HS-27A (cell line): Measurements from ENCODE around the gene NPR2.

ENCODE experiments used
- DNase-seq: peaks from one replicate; pipeline ENCODE4 v3.0.0-alpha.2; 2012; ENCODE audit warnings: low read depth, missing footprints

NPR2 gene

DNA sequence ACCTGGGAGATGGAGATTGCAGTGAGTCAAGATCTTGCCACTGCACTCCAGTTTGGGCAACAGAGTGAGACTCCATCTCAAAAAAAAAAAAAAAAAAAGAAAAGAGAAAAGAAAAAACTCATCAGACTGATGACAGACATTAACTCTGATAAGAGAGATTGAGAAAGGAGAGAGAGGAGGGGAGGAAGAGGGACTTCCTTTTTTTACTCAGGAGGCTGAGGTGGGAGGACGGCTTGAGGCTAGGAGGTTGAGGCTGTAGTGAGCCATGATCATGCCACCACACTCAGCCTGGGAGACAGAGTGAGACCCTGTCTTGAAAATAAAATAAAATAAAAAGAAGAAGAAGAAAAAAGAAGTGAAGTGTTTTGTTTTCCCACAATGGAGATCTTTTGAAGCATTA is 27.6 kb upstream of the NPR2 start:
- no peak for DNase-seq

DNA sequence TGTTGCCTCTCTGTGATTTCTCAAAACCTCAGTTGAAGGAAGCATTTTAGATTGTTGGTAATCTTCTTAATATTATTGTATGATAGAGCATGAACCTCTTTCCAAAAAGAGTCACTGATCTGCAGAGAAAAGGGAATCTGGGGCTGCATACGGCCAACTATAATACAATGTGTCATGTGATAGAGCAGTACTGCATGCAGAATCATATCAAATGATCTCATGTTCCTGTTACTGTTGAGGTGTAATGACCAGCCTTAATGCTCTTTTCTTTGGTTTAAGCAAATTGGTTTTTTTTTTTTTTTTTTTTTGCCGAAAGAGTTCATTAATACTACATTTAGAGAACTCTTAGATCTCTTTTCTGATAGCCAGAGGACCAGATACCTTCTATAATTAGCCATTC is 24.4 kb upstream of the NPR2 start:
- no peak for DNase-seq

DNA sequence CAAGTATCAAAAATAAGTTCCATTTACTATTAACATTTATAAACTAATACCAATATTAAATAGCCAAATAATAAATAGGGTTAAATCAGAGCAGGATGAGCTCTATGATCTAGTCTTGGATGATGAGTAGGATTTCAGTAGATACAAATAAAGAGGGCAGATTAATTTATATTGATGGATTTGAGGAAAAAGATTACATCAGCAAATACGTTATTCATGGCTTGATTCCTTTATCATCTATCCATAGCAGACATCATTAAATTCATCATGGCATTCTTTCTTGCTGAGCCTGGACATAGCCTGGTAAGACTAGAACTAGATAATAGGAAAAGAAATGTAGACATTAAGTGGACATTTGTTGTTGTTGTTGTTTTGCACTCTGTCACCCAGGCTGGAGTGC is 23.9 kb upstream of the NPR2 start:
- no peak for DNase-seq

DNA sequence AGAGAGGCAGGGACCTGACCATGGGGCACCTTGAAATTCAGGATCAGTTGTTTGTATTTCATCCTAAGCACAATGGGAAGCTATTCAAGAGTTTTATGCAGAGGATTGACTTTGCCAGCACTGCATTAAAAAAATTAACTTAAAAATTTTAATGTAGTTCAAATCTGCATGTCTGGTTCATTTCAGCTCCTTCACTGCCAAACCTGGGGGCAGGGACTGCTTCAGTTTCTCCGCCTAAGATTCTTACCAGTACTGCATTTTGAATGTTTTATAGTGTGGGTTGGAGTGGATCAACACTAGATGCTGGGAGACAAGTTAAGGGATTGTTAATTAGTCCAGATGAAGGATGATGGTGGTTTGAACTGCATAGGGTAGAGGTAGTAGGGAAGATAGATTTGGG is 21.6 kb upstream of the NPR2 start:
- DNase-seq: no peak

DNA sequence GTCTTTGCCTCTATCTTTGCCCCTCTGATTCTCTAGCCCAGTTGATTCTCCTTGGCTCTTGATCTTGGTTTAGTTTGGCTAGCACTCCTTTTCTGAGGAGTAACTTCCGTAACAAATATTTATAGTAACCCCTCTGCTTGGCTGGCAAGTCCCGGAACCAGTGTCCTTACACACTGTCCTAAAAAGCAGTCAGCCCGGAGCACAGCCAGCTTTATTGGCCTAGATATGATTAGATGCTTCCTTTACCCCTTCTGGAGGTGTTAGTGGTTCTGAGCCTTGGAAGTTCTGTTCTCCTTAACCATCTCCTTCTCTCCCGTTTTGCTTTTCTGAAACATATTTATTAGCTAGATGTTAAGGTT is 20.3 kb upstream of the NPR2 start:
- no peak for DNase-seq

DNA sequence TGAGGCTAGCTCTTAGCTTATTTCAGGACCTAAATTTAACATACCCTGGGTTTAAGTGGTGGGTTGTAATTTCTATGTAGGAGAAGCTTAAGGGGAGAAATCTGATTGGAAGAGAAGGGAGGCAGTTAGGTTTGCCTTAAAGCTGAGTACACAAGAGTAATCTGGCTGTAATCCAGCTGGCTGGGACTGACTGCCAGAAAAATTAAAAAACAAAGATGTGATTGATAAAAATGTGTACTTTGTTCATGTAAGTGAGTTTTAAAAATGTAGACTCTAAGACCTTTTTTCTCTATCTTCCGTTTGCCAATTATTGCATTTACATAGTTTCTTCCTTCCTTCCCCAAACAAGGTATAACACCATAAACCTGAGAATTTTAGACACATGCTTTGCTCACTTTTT is 19.9 kb upstream of the NPR2 start:
- DNase-seq: no peak

DNA sequence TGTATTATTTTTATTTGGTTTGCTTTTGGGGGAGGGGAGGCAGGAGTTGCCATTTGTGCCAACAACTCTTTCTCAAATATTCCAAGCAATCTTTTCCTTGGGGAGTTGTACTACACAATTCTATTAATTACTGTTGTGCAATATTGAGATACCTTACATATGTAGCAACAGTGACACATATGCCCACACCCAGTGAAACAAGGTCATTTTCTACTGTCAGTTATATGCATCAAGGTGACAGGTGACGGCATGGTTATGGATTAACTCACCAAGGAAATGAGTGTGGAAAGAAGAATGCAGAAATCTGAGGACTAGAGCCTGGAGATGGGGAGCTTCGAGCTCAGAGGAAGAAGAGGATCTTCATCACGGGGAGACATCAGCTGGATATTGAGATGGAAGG is 19.4 kb upstream of the NPR2 start:
- no peak for DNase-seq

DNA sequence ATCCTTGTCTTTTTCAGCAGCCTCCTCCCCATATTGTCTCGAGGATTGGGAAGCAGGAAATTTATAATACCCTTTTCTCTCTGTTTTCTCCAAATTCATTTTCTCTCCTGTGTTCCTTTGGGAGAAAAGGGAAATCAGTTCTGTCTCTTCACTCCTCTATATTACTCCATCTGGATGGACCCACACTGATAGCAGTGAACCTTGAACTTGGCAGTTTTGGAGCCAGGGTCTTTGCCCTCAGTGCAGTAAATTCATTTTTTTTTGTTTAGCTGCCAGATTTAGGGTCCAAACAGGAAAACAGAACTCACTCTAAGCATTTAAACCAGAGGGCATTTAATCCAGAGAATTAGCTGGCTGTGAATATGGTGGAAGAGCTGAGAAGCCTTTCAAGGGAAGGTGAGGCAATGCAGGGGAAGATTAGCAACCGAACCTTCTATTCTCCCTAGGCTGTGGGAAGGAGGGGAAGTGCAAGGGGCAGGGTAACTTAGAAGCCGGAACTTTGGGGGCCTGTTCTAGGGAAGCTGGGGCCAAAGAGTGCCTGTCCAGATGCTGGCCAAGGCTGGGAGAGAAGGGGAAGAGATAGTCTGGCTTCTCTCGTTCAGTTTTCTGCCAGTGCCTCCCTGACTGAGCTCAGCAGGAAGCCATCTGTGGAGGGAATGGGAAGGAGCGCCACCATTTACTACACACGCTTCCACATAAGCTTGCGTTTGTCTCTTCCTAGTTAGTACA is 16.3 kb upstream of the NPR2 start:
- no peak for DNase-seq

DNA sequence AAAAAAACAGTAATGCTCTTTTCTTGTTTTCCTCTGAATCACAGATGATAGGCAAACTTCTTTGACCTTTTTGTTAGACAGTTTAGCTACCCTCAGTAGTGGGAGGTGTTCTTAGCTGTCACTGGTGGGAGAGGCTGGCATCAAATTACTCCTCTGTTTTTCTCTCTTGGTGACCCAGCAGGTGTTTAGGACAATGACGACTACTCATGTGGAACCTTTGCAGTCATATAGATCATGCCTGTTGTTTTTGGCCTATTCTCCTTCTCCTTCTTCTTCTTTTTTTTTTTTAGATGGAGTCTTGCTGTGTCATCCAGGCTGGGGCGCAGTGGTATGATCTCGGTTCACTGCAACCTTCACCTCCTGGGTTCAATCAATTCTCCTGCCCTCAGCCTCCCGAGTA is 15.4 kb upstream of the NPR2 start:
- no peak for DNase-seq

DNA sequence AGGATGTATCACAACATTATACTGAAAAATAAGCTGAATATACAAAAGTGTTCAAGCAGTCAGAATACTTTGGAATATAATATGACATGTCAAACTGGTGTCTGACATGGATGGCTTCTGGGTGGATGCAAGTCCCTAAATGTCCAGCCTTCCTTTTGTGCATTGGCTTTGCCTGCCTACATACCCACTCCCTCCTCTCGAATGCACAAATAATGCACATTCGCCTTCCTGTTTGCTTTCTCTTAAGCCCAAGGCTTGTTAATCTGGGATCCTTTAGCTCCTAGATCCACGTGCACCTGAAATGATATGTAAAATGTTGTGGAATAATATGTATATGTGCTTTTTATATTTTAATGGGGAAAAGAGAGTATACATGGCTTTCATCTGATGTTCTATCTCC is 12.9 kb upstream of the NPR2 start:
- DNase-seq: no peak

DNA sequence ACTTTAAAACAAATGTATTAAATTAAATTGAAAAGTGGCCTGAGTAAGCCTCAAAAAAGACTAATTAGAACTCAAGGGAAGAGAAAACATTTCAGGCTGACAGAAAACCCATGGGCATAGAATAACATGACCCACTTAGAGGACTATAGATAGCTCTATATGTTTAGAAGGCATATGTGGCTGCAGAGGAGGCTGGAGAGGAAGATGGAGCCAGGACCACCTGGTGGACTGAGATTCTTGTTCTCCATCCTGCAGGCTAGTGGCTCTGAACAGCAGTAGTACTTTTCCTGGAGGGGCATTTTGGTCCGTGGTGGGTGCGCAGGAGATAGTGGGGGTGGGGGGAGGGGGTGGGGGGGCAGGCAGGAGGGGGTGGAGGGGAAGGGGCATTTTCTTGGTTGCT is 10.3 kb upstream of the NPR2 start:
- DNase-seq: no peak

DNA sequence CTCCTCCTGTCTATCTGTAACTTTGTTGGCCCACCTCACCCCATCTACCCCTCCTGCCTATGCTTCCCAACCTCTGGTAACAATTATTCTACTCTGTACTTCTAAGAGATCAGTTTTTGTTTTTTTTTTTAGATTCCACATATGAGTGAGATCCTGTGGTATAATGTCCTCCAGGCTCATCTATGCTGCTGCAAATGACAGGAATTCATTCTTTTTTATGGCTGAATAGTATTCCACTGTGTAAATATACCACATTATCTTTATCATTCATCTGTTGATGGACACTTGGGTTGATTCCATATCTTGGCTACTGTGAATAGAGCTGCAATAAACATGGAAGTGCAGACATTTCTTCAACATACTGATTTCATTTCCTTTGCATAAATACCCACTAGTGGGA is 8.0 kb upstream of the NPR2 start:
- no peak for DNase-seq

DNA sequence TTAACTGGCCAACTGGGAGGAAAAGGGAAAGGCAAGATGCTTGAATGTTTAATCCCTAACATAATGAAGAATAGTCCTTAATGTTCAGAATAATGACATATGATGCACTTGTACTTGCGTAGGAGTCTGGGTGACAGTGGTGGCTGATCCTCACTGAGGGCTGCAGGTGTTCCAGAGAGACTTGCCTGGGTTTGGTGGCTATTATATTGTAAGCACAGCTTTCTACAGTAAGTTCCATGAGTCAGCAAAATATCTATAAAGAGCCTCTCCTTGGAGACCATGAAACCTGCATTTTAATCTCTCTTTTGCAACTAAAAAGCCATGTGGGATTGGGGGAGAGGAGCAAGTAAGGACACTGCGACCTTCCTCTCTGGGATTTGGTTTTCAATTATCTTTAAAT is 1.9 kb upstream of the NPR2 start:
- no peak for DNase-seq

DNA sequence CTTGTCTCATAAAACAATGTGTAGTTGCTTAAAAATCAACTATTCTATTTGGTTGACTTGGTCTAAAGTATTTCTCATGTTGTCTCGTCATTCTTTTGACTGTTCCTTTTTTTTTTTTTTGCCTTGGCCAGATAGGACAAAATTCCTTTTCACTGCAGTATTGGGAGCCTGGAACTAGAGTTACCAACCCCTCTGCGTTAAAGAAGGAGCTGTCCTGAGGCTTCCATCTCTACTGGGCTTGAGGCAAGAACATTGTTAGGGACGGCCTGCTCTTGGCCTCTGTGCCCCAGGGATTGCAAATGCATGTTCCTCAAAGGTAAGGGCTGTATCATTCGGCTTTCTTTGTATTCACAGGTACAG is 1.4 kb upstream of the NPR2 start:
- no peak for DNase-seq

DNA sequence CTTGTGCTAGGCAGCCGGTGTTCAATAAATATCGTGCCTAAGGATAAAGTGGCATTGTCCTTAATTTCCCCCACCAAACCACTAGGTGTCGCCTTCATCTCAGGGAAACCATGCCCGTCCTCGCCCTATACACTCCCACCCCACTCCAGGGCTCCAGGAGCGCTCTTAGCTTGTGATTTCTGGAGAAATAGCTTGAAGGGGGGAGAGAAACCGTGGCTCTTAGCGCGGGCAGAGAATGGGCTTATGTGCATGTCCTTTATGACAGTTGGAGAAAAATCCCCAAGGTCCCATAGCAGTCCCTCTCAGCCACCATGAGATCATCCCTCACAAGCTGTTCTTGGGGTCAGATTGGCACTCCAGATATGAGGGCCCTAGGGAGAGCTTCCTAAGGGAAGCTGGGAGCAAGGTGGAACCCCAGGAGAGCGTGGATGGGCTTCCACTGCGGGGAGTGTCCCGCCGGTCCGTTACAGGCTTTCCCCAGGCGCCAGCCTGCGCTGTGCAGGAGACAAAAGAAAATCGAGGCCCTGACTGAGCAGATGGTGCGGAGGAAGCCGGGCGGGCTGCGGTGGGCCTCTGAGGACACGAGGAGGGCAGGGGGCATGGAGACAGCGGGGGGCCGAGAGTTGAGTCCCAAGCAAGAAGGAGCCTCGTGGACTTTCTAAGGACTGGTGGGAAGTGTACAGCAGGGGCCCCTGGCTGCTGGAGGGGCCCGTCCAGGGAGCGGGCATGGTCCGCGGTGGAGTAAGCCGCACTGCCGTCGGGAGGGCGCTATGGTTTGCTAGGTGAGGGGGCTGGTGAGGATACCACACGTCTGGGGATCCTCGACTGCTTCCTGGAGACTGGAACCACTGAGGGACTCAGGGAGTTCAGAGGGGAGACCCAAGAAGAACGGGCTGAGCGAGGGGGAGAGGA is 750 bp upstream of the NPR2 start:
- DNase-seq: peak; percentile 57

DNA sequence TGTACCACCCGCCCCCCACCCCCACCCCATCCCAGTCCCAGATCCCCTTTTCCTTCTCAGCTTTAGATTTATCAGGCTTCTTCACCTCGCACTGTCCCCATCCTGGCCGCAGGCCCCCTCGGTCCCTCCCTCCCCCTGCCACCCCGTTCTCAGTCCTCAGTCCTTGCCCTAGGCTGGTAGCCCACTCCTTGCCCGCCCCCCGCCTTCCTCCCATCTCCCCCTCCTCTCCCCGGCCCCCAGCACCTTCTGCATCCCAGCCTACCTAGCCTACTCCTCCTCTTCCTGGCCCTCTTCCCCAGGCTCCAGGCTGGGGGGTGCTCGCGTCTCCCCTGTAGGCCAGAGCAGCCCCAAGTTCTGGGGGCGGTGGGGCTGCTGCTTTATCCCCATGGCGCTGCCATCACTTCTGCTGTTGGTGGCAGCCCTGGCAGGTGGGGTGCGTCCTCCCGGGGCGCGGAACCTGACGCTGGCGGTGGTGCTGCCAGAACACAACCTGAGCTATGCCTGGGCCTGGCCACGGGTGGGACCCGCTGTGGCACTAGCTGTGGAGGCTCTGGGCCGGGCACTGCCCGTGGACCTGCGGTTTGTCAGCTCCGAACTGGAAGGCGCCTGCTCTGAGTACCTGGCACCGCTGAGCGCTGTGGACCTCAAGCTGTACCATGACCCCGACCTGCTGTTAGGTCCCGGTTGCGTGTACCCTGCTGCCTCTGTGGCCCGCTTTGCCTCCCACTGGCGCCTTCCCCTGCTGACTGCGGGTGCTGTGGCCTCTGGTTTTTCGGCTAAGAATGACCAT is 828 bp downstream of the NPR2 start:
- no peak for DNase-seq

DNA sequence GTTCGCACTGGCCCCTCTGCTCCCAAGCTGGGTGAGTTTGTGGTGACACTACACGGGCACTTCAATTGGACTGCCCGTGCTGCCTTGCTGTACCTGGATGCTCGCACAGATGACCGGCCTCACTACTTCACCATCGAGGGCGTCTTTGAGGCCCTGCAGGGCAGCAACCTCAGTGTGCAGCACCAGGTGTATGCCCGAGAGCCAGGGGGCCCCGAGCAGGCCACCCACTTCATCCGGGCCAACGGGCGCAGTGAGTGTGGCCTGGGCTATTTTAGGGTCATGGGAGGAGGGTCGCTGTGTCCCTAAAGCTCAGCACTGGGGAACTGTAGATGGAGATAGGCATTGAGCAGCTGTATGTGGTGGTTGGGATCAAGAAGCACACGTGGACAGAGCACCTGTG is 1.4 kb downstream of the NPR2 start:
- DNase-seq: no peak

DNA sequence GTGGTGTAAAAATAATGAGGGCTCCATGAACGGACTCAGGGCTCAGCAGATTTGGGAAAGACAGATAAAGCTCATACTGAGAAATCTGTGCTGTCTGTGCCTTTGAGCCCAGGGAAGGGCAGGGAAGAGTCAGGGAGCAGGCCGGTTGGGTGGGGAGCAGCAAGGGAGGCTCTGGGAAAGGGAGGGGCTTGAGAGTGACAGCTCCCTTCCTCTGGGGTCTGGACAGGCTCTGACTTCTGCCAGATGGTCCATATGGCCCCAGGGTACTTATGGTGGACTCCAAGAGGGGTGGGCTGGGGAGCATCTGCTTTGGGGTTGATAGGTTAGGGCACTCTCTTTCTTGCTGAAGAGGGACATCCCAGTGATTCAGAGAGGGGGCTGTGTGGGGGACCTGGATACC is 2.1 kb downstream of the NPR2 start:
- DNase-seq: no peak

DNA sequence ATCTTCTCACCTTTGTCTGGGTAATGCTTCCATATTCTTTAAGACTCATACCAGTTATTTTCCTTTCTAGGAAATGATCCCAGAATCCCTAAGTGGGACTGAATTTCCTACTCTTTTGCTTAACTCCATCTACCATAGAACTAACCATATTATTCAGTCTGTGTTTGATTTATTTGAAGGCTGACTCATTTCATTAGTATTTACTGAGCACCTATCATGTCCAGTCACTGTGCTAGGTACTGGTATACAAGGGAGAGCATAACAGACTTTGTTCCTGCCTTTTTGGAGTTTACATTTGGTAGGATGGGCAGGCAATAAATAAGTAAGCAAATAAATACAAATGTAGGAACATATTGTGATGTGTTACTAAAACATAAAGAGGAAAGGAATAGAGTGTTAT is 4.3 kb downstream of the NPR2 start:
- DNase-seq: no peak

DNA sequence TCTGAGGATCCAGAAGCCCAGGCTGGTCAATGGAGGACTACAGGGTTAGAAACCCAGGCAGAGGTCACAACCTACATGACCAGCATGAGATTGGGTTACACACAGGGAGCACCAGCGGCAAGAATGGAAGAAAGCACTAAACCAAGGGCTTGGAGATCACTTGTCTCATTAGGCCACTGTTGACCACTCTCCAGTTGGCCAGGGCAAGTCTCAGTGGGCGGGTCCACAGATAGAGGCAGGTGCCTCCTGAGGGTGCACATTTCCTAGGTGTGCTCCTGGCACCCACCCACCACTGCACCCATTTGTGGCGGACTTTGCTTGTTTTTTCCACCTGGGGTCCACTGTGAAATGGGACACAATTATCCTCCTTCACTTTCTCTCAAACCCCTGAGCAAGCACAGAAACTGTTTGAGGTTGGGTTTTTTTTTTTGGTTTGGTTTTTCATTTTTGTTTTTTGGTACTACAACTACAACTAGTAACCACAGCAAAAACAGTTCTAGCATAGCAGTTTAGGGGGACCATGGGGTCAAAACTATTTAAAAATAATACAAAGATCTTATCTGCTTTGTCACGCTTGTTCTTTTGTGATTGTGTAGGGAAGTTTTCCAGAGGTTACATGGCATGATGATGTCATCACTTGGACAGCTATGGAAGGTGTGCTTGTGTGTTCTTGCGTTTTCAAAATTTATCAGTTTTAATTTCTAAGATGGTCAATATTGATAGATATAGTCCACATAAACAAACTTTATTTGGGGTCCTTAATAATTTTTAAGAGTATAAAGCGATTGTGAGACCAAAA is 6.1 kb downstream of the NPR2 start:
- no peak for DNase-seq

DNA sequence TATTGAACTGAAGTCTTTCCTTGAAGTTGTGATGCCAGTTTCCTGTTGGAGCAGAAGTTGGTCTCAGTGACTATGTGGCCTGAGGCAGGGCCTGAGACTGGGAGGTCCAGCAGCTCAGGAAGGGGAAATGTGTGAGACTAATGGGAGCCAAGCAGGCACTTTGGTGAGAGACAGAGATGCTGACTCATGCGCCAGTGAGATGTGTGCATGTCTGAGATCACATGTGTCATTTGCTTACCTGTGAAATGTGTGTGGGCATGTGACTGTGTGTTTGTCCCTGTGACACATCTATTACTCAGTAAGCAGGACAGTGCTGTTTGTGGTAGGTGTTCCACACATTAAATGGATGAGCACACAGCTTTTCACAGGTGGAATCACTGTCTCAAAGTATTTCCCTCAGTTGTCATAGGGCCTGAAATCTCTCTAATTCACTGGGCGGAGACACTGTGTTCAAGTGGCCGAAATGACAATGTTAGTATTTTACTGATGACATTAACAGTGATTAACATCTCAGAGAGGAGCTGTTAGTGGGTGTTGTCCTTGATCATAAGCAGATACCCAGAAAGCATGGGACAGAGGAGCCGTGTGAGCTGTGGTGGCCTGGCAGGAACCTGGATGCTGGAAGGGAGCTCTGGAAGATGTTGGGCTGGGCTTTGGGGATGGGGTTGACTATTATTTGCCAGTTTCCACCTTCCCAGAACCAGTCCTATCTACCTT is 7.4 kb downstream of the NPR2 start:
- no peak for DNase-seq

DNA sequence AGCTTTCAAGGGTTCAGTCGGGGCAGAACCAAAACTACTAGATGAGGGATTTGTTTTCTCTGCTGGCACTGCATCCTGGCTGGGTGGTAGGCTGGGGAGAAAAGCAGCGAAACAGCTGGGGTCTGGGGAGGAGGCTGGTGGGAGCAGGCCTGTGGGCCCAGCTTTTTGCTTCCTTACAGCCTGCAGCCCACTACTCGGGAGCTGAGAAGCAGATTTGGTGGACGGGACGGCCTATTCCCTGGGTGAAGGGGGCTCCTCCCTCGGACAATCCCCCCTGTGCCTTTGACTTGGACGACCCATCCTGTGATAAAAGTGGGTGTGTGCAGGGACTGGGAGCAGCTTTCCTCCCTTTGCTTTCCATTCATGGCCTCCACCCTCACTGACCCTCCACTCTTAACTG is 9.1 kb downstream of the NPR2 start:
- no peak for DNase-seq
